Left forelimb (tissue), 1 donor: ENCODE data around the gene CERS5.
"Not testable (repeated sequence)": the region's sequence is repeated elsewhere in the genome, so short reads cannot be mapped to it uniquely, and the experiment has no call there.

Source experiments
- DNase-seq: peaks from one replicate; pipeline ENCODE4 v3.0.0-alpha.2; 2018; ENCODE audit warnings: low spot score

CERS5 gene

DNA sequence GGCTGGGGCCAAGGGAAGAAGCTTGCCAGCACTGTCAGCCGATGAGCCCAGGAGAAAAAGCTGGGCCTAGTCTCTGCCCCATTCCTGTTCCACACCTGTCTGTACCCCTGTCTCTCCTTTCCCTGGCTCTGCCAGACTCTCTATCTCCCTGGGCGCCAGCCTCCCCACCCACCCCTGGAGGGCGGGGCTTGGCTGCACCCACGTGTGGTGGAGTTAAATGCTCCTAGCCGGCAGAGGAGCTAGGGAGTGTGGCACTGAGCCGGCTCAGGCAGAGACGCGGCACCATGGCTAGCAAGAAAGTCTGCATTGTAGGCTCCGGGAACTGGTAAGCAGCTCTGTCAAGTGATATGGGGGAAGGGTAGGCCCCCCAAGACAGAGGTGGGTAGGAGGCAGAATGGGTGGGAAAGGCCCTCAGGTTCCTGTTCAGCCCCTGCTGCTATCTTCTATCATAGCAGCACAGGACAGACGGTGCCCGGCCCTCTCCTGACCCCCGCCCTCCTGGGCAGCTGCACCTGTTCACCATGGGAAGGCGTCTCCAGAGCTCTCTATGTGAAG lies 63.3 kb downstream of the CERS5 start, which contains the start of gene GPD1:
GPD1 (plus strand) TSS at position 242 of the 555 bp plus-strand sequence; CDS start at position 285, 43 bp downstream.
- DNase-seq: no peak

DNA sequence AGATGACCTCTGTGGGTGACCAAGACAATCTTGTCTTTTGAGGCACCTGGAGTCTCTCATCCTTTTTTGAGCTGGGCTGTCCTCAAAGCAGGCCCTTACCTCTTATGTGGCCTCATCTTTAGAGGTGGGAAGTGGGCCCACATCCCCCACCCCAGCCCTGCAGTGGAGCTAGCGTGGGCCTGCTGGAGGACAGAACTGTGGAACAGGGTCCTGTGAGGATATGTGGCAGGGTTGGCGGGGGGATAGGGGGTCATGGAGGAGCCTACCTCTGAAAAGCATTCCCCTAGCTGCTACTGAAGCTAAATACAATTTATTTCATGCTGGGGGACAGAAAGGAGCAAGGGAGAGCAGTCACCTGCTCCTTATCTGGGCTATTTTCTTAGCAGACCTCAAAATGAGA lies 63.8 kb downstream of the CERS5 start:
- DNase-seq: no peak

DNA sequence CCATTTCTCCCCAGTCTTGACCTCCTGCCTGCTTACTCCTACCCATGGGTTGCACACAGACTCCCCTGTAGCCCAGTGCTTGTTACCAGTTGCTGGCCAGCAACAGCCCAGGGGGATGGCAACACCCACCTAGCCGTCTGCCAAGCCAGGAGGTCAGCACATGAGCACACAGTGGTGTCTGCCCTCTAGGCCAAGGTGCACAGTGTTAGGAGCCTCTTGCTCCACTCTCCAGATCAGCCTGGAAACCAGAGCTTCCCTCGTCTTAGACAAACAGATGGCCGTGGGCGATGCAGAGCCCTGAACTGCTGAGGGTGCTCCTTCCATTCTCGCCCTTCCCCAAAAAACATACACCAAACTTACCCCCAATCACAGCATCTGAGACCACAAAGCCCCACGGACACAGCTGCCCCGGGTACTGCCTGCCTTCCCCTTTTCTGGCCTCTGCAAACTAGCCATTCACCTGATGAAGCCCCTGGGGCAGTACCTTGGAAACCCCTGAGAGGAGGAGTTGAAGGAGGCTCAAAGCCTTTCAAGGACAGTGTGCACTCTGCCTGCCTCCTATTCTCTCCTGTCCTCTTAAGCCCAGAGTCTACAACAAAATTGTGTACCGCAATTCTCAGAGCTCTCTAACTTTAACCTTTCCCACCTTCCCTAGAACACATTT lies 64.4 kb downstream of the CERS5 start:
- DNase-seq: no peak

DNA sequence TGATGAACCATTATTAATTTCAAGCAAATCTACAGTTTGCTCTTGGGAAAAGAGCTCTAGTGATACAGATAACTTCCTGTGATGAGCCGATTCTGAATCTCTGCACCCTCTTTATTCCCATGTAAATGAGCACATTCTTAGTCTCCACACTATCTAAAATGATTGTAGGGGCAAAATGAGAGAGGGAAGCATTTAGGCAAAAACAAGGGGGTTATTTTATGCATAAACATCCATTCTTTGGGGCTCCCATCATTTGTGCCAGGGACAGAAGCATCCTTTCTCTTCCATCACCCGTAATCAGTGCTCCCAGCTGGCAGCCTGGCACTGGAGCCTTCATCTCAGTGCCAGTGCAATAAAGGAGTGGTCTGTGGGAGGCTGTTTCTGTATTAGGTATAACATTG lies 65.0 kb downstream of the CERS5 start:
- DNase-seq: no peak

DNA sequence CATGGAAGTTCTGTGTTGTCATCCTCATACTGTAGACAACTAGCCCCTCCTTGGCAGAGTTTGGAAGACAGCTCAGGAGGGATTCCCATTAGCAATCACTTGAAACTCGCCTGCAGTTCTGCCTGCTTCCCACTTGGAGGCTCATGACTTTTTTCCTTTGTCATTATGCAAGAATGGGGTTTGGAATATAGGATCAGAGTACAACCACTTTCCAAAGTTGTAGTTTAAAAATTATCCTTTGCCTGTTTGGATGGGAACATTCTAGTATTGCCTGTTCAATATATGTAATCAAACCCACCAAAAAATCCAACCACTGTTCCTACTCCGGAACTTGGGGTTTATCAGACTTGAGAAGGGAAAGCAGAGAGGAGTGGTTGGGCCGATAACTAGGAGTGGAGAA lies 65.5 kb downstream of the CERS5 start:
- DNase-seq: no peak

DNA sequence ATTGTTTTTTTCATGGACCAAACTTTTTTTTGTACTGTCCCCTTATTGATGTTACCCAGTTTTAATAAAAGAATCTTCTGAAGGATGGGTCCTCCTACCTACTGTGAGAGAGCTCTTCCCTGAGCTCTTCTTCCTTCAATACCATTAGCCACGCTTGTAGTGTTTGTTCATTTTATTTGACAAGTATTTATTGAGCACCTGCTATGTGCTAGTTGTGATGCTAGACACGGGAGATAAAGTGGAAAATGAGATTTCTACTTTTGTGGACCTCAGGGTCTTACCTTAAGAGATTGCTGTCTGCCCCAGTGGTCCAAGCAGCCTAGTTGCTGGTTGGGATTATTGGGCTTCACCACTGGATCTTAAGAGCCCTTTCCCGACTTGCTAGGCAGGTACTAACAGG lies 66.6 kb downstream of the CERS5 start:
- DNase-seq: no peak

DNA sequence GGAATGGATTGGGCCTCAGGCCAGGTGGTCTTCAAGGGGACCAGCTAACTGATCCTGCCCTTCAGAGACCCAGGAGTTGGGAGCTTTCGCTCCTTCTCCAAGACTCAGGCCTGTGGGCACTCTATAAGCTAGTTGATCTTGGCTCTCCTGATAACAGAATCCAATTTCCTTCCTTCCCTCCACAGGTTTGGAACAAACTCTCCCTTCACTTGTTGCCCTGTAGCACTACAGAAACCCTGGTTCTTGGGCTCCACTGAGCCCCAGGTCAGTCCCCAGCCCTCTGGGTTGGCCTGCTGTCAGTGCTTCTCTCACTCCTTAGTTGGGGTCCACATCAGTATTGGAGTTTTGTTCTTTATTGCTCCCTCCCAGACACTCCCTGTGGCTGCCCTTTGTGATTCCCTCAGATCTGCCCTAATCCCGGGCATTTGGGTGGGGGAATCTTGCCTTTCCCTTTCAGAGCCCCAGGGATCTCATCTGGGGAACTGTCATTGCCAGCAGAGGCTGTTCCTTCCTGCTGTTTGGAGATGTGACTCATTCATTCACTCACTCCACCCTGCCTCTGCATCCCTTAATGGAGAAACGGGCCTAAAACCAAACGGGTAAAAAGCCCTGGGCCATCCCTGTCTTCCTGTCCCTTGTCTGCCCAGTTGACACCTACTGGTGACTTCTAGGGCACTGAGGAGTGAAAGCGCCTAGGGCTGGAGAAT lies 67.7 kb downstream of the CERS5 start:
- no peak for DNase-seq

DNA sequence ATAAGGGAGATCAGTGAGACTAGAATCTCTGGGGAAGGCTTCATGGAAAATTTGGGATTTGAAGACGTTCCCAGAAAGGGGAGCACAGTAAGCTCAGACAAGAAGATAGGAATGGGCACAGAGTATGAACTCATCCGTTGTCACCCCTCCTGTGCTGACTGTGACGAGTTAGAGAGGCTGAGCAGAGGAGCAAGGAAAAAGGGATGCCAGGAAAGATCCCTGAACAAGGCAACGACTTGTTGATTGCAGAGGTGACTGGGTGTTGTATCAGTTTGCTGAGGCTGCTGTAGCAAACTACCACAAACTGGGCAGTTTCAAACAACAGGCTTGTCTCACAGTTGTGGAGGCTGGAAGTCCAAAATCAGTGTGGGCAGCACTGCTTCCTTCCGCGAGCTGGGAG lies 69.2 kb downstream of the CERS5 start:
- no peak for DNase-seq

DNA sequence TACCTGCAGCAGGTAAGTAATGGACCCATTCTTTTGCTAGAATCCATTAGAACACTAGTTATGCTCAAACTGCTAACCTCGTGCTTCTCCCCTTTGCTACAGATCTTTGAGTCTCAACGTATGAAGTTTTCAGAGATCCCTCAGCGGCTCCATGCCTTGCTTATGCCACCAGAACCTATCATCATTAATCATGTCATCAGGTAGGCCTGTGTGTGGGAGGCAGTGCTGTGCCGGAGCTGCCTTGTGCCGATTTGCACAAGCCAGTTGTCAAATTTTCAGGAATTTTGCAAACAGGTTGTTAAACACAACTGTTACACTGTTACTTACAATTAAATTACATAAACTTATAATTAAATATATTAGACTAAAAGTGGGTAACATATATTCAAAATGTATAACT lies 76.8 kb downstream of the CERS5 start:
- DNase-seq: no peak

DNA sequence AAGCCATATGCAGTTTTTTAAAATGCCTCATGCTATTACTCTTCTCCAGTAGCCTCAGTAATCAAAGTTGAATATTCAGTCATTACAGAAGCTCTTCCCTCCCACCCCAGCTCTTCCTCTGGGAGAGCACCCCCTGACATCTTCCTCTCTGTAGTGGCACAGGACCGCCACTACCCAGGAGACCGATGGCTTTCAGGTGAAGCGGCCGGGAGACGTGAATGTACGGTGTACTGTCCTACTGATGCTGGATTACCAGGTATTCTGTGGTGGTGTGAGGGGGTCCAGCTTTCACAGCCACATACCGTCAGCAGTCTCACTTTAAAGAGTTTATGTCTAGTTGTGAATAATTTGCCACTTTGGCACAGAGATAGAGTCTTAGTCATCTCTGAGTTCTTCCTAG lies 77.4 kb downstream of the CERS5 start:
- no peak for DNase-seq

DNA sequence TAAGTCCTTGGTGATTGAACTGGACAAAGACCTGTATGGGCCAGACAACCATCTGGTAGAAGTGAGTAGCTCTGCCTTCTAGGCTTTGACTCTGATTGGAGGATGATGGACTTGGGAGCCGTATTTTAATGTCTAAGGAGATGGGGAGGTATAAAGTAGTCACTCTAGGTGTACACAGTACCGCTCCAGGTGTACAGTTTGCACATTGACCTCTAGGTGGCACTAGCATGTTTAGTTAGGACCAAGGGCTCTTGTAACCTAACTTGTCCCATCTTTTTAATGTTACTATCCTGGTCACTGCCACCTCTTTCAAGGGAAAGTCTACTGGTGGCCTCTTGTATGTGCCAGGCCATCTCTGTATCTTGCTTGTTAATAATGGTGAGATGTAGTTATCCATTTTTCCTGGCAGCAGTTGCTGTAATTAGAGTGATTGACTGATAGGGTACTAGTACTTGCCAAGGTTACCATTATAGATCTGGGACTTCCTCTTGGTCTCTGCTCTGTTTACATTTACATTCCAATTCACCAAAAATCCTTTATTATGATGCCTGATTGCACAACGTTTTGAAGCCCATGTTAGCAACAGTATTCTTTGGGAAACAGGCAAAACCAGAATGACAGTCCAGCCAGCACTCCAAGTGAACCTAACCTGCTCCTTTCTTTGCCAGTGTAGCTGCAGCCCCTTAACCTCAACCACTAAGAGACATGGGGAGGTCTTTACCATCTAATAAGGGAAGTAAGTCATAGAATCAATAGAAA lies 78.4 kb downstream of the CERS5 start:
- no peak for DNase-seq

DNA sequence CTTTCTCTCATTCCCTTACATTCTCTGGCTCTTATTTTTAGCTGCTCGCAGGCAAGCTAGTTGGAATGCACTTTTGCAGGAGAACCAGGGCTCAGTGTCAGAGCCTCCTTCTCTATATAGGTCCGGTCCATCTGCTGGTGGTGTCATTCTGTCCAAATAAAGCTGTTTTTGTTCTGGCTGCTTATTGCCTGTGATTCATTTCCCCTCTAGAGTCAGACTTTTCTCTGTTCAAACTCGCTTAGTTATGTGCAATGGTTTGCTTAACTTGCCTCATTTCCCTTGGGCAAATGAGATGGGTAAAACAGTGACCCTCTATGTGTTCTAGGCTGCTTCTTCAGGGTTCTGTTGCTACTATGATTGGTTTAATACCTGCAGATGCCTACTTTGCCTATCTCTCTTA lies 79.2 kb downstream of the CERS5 start:
- no peak for DNase-seq

DNA sequence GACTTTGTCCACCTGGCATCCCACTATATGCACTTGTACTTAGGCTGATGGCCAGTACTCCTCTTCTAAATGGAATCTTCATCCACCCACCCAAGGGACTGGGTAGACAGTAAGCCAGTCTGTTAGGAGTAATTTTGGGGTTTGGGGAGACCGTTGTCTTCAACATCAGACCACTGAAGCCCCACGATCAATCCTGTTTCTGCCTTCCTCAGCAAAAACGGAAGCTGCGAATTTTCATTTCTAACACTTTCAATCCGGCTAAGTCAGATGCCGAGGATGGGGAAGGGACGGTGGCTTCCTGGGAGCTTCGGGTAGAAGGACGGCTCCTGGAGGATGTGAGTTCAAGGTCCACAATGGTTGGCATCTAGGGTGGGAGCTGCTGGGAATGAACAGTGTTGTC lies 80.0 kb downstream of the CERS5 start:
- DNase-seq: no peak

DNA sequence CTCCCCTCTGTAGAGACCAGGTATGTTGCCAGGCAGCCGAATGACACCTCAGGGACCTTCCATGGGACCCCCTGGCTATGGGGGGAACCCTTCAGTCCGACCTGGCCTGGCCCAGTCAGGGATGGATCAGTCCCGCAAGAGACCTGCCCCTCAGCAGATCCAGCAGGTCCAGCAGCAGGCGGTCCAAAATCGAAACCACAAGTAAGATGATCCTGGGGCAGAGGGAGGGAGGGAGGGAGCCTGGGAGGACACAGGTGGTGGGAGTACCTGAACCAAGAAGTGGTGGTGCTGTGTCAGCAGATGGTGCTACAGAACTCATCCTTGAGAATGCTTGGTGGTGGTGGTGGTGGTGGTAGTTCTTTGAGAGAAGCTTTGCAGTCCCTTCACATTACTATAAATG lies 81.0 kb downstream of the CERS5 start:
- DNase-seq: no peak

DNA sequence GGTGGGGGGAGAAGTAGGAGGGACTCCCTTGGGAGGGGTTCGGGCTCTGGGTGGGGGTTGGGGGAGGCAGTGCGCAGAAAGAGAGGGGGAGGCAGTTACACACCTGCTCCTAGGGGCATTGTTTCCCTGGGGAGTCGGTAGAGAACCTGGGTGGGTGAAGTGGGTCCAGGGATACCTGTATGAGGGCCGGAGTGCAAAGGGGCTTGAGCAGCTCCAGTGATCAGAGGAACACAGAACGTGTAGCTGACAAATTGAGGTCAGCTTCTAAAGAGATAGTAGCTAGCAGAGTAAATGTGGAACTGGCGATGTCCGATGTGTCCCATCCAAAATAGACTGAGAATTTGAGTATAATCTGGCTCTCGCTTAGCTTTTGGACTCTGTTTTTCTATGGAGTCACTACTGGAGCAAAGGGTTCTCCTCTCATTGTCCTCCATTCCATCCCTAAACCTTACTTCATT lies 81.5 kb downstream of the CERS5 start:
- DNase-seq: no peak

DNA sequence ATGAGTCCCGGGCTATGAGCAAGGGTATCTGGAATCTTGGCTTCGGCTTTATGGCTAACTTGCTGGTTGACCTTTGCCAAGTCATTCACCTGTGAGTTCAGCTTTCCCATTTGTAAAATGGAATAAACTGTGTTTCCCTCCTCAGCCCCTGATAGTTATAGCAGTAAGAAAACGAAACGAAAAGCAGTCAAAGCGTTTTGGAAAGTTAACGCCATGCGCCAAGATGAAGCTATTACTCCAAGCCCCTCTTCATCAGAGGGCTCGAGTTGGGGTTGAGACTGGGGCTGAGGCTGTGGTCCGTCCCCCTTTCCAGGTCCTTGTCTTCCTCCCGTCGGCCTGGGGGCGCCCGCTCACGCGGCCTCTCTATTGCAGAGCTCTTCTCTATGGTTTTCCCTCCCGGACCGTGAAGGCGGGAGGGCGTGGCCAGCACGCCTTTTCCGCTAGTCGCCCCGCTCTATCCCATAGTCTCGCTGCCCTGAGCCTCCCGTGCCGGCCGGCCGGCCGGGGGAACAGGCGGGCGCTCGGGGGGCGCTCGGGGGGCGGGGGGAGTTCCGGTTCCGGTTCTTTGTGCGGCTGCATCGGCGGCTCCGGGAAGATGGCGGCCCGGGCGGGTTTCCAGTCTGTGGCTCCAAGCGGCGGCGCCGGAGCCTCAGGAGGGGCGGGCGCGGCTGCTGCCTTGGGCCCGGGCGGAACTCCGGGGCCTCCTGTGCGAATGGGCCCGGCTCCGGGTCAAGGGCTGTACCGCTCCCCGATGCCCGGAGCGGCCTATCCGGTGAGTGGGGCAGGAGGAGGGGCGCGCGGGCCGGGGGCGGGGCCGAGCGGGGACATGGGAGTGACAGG lies 82.2 kb downstream of the CERS5 start, which contains the start of gene SMARCD1:
SMARCD1 (plus strand) TSS at position 568 of the 840 bp plus-strand sequence; CDS start at position 596, 28 bp downstream.
- DNase-seq: peak; percentile 93

DNA sequence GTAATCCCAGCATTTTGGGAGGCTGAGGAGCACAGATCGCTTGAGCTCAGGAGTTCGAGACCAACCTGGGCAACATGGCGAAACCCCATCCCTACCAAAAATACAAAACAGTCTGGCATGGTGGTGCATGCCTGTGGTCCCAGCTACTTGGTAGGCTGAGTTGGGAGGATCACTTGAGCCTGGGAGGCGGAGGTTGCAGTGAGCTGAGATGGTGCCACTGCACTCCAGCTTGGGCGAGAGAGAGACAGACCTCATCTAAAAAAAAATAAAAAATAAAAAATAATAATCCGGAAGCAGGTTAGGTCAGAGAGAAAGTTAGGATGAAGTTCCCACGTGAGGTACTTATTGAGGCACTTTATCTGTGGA lies 82.8 kb downstream of the CERS5 start:
- DNase-seq: not testable (repeated sequence)

DNA sequence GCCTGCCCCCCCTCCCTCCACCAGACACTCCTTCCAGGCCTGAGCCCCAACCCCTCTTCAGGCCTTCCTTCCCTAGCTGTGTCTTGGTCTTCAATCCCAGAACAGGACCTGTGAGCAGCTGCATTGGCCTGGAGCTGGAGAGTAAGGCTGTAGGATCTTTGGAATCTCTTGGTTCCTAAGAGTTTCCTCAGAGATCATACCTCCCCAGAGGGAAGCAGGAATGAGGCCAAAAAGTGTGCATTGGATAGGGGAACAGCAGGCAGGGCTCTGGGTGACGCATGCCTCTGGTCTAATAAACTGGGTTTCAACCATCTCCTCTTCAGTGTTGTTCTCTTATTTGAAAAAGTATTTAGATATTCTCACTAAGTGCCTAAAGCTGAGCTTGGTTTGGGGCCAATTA lies 83.9 kb downstream of the CERS5 start:
- DNase-seq: no peak

DNA sequence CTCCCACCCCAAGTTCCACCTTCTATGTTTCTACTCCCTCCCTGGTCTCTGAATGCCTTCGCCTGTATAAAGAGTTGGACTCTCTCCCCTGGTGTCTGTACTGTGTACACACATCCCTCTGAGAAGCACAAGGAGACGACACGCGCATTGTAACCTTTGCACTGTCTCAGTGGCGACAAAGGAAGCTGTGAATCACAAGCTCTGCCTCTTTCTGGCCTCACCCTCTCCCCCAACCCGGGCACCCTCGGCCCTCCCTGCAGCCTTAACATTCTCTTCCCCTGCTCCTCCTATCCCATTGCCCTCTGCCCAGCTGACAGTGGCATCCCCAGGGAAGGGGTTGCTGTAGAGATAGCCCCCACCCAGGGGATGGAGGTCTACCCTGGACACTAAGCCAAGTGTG lies 84.5 kb downstream of the CERS5 start:
- DNase-seq: no peak

DNA sequence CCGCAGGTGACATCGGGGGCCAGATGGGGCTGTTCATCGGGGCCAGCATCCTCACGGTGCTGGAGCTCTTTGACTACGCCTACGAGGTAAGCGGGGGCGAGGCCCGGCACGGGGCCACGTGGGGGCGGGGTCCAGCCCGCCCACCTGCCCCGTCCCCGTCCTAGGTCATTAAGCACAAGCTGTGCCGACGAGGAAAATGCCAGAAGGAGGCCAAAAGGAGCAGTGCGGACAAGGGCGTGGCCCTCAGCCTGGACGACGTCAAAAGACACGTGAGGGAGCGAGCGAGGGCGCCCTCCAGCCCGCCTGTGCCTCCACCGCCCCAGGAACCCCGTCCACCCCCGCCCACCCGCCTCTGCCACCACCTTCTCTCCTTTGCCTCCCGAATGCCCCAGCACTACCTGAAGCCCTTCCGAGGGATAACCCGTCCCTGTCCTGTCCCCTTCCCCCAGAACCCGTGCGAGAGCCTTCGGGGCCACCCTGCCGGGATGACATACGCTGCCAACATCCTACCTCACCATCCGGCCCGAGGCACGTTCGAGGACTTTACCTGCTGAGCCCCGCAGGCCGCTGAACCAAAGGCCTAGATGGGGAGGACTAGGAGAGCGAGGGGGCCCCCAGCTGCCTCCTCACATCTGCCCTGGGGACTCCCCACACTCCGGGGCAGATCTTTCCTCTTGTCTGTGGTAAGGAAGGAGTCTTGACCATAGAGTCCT lies 85.9 kb downstream of the CERS5 start:
- no peak for DNase-seq

DNA sequence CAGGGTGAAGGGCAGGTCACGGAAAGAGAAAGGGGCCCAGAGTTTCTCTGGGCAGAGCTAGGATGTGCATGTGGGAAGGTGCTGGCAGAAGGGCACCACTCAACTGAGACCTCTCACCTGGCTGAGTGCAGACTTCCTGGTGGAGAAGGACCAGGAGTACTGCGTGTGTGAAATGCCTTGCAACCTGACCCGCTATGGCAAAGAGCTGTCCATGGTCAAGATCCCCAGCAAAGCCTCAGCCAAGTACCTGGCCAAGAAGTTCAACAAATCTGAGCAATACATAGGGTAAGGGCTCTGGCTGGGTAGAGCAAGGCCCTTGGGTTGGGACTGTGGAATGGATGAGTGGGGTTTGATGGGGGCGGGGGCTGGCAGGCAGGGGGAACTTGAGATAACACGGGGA lies 87.4 kb downstream of the CERS5 start:
- DNase-seq: no peak
